ENCODE results near the gene SAFB2. TPM values are rescaled to one million over a fixed set of nuclear protein-coding genes. Genes with fewer than 3 reads are reported as not detected.

The SAFB2 gene
- total RNA-seq, result 123 and 143 TPM in 2 replicates

DNA sequence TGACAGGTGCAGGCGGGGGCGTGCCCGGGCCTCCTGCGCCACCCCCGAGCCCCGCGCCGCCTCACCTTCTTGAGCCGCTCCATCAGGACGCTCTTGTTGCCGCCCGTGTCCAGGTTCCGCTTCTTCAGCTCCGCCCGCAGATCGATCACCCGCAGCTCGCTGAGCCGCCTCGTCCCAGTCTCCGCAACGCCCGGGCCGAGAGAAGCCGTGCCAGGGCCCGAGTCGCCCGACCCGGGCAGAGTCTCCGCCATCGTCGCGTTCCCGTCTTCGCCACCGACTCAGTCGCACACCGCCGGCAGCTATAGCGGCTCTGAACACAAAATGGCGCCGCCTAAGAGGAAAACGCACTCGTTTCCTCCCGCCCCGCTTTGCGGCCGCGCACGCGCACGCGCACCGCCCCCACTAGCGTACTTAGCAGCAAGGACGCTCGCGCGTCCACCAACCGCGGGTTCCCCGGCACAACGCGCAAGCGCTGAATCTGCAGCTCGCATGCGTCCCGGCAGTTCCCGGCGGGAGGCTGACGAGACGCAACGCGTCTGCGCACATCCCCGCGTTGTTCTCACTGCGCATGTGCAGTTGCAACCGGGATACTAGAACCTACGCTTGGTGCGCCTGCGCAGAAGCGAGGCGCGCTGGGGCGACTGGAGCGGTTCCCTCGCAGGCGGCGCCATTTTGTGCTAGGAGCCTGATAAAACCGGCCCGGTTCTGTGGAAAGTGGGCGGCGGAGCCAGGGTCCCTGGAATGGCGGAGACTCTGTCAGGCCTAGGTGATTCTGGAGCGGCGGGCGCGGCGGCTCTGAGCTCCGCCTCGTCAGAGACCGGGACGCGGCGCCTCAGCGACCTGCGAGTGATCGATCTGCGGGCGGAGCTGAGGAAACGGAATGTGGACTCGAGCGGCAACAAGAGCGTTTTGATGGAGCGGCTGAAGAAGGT lies at the start of gene SAFB2, which contains the start of gene SAFB:
SAFB2 (minus strand) TSS at position 312 of the 932 bp plus-strand sequence; CDS start at position 251, 61 bp downstream.
SAFB (plus strand) TSS at position 619 of the 932 bp plus-strand sequence; CDS start at position 742, 123 bp downstream.
- Mint-ChIP-seq H3K4me1 (peaks cover 77% of the 10 kb centered on the region), H3K36me3 (ENCODE audit: low read depth) (peaks cover 83% of the 10 kb centered on the region), H3K9me3 (no peaks in the 10 kb centered on the region), H3K4me3 (peak within 1 kb of the TSS; percentile 100), H3K27me3 (peaks cover 2% of the 10 kb centered on the region), H3K27ac (peak within 1 kb of the TSS; percentile 99)
- TF ChIP-seq, protein P1, sequence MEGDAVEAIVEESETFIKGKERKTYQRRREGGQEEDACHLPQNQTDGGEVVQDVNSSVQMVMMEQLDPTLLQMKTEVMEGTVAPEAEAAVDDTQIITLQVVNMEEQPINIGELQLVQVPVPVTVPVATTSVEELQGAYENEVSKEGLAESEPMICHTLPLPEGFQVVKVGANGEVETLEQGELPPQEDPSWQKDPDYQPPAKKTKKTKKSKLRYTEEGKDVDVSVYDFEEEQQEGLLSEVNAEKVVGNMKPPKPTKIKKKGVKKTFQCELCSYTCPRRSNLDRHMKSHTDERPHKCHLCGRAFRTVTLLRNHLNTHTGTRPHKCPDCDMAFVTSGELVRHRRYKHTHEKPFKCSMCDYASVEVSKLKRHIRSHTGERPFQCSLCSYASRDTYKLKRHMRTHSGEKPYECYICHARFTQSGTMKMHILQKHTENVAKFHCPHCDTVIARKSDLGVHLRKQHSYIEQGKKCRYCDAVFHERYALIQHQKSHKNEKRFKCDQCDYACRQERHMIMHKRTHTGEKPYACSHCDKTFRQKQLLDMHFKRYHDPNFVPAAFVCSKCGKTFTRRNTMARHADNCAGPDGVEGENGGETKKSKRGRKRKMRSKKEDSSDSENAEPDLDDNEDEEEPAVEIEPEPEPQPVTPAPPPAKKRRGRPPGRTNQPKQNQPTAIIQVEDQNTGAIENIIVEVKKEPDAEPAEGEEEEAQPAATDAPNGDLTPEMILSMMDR (IDR thresholded peaks at IDR 0.05), result no peak
- ATAC-seq (ENCODE audit: low read depth) (peak; percentile 79), DNase-seq (peak; percentile 98)
- ChIA-PET POLR2A (interaction anchor here (0.6 to 3.7 kb wide), 33 partner anchors 8 to 1757 kb away, joined by 3 to 57 read pairs (median 4); partner anchors contain the start of genes CATSPERD, DPP9, DUS3L and EEF2), CTCF (interaction anchor here (3.4 kb wide), 1 partner anchor 67 kb away, joined by 11 read pairs; the partner anchor contains the start of gene RPL36)
- intact Hi-C loops (cut with micrococcal nuclease), result loop anchor here (1.0 to 5.0 kb wide), 9 partner anchors 58 to 900 kb away; partner anchors contain the start of genes CATSPERD, DPP9, DUS3L and FEM1A

DNA sequence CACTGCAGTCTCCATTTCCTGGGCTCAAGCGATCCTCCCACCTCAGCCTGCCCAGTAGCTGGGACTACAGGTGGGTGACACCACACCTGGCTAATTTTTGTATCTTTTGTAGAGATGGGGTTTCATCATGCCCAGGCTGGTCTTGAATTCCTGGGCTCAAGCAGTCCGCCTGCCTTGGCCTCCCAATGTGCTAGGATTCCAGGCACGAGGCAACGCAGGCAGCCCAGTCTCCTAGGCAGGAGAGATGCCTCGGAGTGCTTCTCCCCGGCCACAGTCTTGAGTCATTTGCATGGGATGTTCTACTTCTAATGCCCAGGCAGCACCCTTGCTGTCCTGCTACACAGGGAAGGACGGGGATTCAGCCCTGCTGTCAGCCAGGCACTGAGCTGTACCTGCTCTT lies 49.0 kb upstream of the SAFB2 start:
- no peak for ATAC-seq (ENCODE audit: low read depth)
- TF ChIP-seq, protein P1 (IDR thresholded peaks at IDR 0.05), result no peak
- Mint-ChIP-seq H3K27me3 (no peaks in the 10 kb centered on the region), H3K4me1 (no peaks in the 10 kb centered on the region), H3K4me3 (no peak overlapping the region), H3K9me3 (no peaks in the 10 kb centered on the region), H3K36me3 (ENCODE audit: low read depth) (peaks cover 49% of the 10 kb centered on the region), H3K27ac (no peak overlapping the region)
- POLR2A ChIA-PET, result no interaction called here
- no peak for DNase-seq
- intact Hi-C loops (cut with micrococcal nuclease), result no loop called here
- CTCF ChIA-PET, result no interaction called here

DNA sequence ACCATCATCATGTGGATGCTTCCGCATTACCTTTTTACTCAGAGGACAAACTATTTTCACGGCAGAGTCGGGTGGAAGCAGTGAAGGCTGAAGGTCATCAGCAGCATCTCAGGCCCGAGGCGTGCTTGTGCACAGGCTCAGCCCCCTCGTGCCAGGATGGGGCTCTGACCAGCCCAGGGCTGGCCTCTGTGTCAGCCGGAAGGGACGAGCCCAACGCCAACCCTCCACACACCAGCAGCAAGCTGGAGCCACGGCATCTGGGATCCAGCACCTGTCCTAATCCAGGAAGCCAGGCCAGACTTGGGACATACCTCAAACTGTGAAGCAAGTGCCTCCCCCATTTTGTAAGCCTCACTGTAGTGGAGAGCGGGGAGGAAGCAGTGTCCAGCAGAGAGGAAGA lies 46.6 kb upstream of the SAFB2 start:
- TF ChIP-seq, protein P1 (IDR thresholded peaks at IDR 0.05), result no peak
- ChIA-PET CTCF (no interaction called here), POLR2A (no interaction called here)
- H3K4me1 Mint-ChIP-seq, result no peaks in the 10 kb centered on the region
- intact Hi-C loops (cut with micrococcal nuclease), result no loop called here
- DNase-seq (no peak), ATAC-seq (ENCODE audit: low read depth) (no peak)
- H3K27me3 Mint-ChIP-seq, result no peaks in the 10 kb centered on the region
- H3K27ac Mint-ChIP-seq, result no peak overlapping the region
- H3K4me3 Mint-ChIP-seq, result no peak overlapping the region
- peaks cover 73% of the 10 kb centered on the region for H3K36me3 Mint-ChIP-seq (ENCODE audit: low read depth)
- no peaks in the 10 kb centered on the region for H3K9me3 Mint-ChIP-seq

DNA sequence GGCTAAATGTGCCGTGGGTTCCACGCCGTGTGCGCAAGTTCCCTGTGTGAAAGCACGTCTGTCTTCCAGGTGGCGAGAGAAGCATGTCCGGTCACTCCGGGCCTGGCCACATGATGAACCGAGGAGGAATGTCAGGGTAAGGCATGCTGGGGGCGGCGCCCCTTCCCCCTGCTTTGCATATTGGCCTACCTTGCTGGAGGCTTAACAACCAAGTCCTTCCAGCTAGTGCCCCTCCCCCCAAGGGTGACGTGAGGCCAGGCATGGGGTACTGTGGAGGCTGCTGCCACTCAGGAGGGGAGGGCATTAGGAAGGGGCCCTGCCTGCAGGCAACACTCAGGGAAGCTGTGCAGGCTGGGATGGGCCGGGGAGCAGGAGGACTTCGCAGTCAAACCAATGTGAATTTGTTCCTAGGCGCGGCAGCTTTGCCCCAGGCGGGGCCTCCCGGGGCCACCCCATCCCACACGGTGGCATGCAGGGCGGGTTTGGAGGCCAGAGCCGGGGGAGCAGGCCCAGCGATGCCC lies 45.2 kb upstream of the SAFB2 start:
- ChIA-PET CTCF (no interaction called here), POLR2A (interaction anchor here (0.7 kb wide), 1 partner anchor 19 kb away, joined by 4 read pairs; no protein-coding TSS in a partner anchor)
- Mint-ChIP-seq H3K27ac (no peak overlapping the region), H3K4me1 (no peaks in the 10 kb centered on the region), H3K36me3 (ENCODE audit: low read depth) (peaks cover 80% of the 10 kb centered on the region), H3K9me3 (no peaks in the 10 kb centered on the region), H3K27me3 (no peaks in the 10 kb centered on the region), H3K4me3 (no peak overlapping the region)
- ATAC-seq (ENCODE audit: low read depth) (no peak), DNase-seq (no peak)
- intact Hi-C loops (cut with micrococcal nuclease), result no loop called here
- TF ChIP-seq, protein P1 (IDR thresholded peaks at IDR 0.05), result no peak

Measured in activated B cell treated with CpG ODN at 0.5 μM for 24 hours (primary cell).